Tibial artery (tissue), 4 donors: ENCODE results near the gene ADAD1.

Experiments
- DNase-seq, 2 donors: peaks; one replicate each; pipeline ENCODE4 v3.0.0-alpha.2; 2019
- H3K27ac ChIP-seq, 2 donors: fragments of 200-600 bp; sonication (generic) in 1 of 2; 1 replicate in 1 of 2; 2 replicates in 1 of 2; pipeline ENCODE4 v1.5.1; 2018 to 2019; ENCODE audit warnings: mild to moderate bottlenecking in 1 of 2
- H3K27me3 ChIP-seq, 2 donors: fragments of 200-600 bp; sonication (generic) in 1 of 2; one replicate each; pipeline versions ENCODE4 v1.5.1 to v1.6.0; 2016 to 2019
- H3K36me3 ChIP-seq, 3 donors: fragments of 200-600 bp; sonication (generic) in 2 of 3; one replicate each; pipeline ENCODE4 v1.5.1; 2016 to 2019; ENCODE audit warnings: mild to moderate bottlenecking in 2 of 3
- H3K4me1 ChIP-seq, 4 donors: fragments of 200-600 bp; sonication (generic) in 2 of 4; 1 replicate in 3 of 4; 2 replicates in 1 of 4; pipeline ENCODE4 v1.5.1; 2016 to 2019
- H3K4me3 ChIP-seq, 2 donors: fragments of 200-600 bp; sonication (generic) in 1 of 2; 1 replicate in 1 of 2; 2 replicates in 1 of 2; pipeline ENCODE4 v1.5.1; 2018 to 2019; ENCODE audit warnings: mild to moderate bottlenecking in 2 of 2
- H3K9me3 ChIP-seq, 3 donors: fragments of 200-600 bp; sonication (generic) in 1 of 3; one replicate each; pipeline ENCODE4 v1.5.1; 2016 to 2019
- intact Hi-C: fragments of 100-400 bp; cut with DNase I; formaldehyde crosslinking; loops from one replicate; pipeline ENCODE4 v1.15.0; 2023; ENCODE audit warnings: low total_unique reads
- TF ChIP-seq, protein P1 (sequence below), 2 experiments: fragments of 200-600 bp in 1 of 2; fragments of 450-650 bp in 1 of 2; IDR thresholded peaks; one replicate each; pipeline ENCODE4 v1.5.1; 2017 to 2019; ENCODE audit warnings: antibody characterized with exemption in 2 of 2, mild to moderate bottlenecking in 1 of 2, moderate library complexity in 1 of 2

ADAD1 gene

DNA sequence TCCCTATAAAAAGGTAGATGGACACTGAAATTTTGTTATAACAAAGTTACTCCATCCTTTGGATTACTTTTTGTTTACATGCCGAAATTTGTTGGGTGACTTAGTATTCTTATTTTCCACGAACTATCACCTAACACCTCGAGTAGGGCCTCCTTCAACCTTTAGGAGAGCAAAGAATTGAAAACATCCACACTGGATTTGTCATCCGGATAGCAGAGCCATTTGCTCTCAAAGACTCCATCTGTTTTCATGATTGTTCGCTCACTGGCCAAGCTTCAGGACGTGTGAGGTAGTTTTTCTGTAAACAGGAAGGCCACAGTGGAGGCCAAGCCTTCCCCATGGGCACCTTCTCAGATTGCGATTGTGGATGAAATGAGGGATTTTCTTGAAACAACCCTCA lies at the start of gene ADAD1:
Gene ADAD1 (plus strand): TSS at position 301 of the 400 bp plus-strand sequence. CDS start 1,059 bp downstream, outside the sequence.
- H3K27ac ChIP-seq, result no peak within 1 kb of the TSS
- TF ChIP-seq, protein P1, sequence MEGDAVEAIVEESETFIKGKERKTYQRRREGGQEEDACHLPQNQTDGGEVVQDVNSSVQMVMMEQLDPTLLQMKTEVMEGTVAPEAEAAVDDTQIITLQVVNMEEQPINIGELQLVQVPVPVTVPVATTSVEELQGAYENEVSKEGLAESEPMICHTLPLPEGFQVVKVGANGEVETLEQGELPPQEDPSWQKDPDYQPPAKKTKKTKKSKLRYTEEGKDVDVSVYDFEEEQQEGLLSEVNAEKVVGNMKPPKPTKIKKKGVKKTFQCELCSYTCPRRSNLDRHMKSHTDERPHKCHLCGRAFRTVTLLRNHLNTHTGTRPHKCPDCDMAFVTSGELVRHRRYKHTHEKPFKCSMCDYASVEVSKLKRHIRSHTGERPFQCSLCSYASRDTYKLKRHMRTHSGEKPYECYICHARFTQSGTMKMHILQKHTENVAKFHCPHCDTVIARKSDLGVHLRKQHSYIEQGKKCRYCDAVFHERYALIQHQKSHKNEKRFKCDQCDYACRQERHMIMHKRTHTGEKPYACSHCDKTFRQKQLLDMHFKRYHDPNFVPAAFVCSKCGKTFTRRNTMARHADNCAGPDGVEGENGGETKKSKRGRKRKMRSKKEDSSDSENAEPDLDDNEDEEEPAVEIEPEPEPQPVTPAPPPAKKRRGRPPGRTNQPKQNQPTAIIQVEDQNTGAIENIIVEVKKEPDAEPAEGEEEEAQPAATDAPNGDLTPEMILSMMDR (IDR thresholded peaks at IDR 0.05), result no peak
- no peak for DNase-seq
- no peaks in the 10 kb centered on the region for H3K9me3 ChIP-seq
- intact Hi-C loops, result no loop called here
- H3K27me3 ChIP-seq, result no peaks in the 10 kb centered on the region
- no peaks in the 10 kb centered on the region for H3K36me3 ChIP-seq
- H3K4me1 ChIP-seq, result peaks cover 0 to 6% (median 0%) of the 10 kb centered on the region in 4 donors
- H3K4me3 ChIP-seq, result no peak within 1 kb of the TSS

- Histone ChIP-seq H3K27me3 (no peaks in the 10 kb centered on the region), H3K9me3 (no peaks in the 10 kb centered on the region), H3K27ac (no peak overlapping the region), H3K4me3 (no peak overlapping the region), H3K4me1 (no peaks in the 10 kb centered on the region), H3K36me3 (peaks cover 39 to 59% (median 46%) of the 10 kb centered on the region in 3 donors)
- TF ChIP-seq, protein P1 (IDR thresholded peaks at IDR 0.05), result no peak
- intact Hi-C loops, result no loop called here
- DNase-seq, result no peak
Observed at GRCh38 chr4:122329876-122330565, 48.8 kb upstream of the ADAD1 start.

GRCh38 chr4:122331195-122331594 lies 47.6 kb upstream of the ADAD1 start:
- no peak for DNase-seq
- H3K4me1 ChIP-seq, result no peaks in the 10 kb centered on the region
- H3K36me3 ChIP-seq, result peaks cover 42 to 60% (median 52%) of the 10 kb centered on the region in 3 donors
- H3K27me3 ChIP-seq, result no peaks in the 10 kb centered on the region
- TF ChIP-seq, protein P1 (IDR thresholded peaks at IDR 0.05), result no peak
- H3K4me3 ChIP-seq, result no peak overlapping the region
- H3K9me3 ChIP-seq, result no peaks in the 10 kb centered on the region
- intact Hi-C loops, result no loop called here
- no peak overlapping the region for H3K27ac ChIP-seq

DNA sequence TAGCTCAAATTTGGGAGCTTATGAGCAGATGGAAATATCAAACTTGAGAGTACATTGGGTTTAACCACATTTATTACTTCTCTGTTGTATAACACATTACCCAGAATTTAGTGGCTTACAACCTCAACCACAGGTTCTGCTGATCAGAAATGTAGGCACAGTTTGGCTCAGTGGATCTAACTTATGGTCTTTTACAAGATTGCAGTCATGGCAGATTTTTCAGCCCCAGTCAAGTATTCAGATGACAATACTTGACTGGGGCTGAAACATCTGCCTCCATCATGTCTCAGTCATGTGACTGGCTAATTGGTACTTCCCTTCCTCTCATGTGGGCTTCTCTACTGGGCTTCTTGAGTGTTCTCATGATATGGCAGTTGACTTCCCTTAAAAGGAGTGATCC lies 44.0 kb upstream of the ADAD1 start:
- Histone ChIP-seq H3K27me3 (no peaks in the 10 kb centered on the region), H3K9me3 (no peaks in the 10 kb centered on the region), H3K36me3 (peaks cover 32 to 62% (median 53%) of the 10 kb centered on the region in 3 donors), H3K27ac (no peak overlapping the region), H3K4me1 (no peaks in the 10 kb centered on the region), H3K4me3 (no peak overlapping the region)
- intact Hi-C loops, result no loop called here
- TF ChIP-seq, protein P1 (IDR thresholded peaks at IDR 0.05), result no peak
- no peak for DNase-seq

- Histone ChIP-seq H3K27me3 (no peaks in the 10 kb centered on the region), H3K27ac (no peak overlapping the region), H3K9me3 (no peaks in the 10 kb centered on the region), H3K4me3 (no peak overlapping the region), H3K4me1 (no peaks in the 10 kb centered on the region), H3K36me3 (peaks cover 14 to 63% (median 38%) of the 10 kb centered on the region in 3 donors)
- intact Hi-C loops, result no loop called here
- TF ChIP-seq, protein P1 (IDR thresholded peaks at IDR 0.05), result no peak
- no peak for DNase-seq
Observed at GRCh38 chr4:122341886-122342285, 36.9 kb upstream of the ADAD1 start.
